ENCODE data around the gene MINDY4.

The MINDY4 gene

GRCh38 chr7:30771174-30771879 lies at the start of gene MINDY4:
Gene MINDY4 (plus strand): TSS chr7:30771417. CDS start chr7:30771494, 77 bp downstream.
- in situ Hi-C loops (cut with HindIII; ENCODE audit: low pct_ligation_motif_present, low sequenced_read_pairs) = no loop called here
- Histone ChIP-seq H3K4me3 (ENCODE audit: low read depth, low read length) (peak within 1 kb of the TSS; percentile 79), H3K27me3 (replicated peaks) (no peaks in the 10 kb centered on the region), H3K27ac (peak within 1 kb of the TSS; percentile 41), H3K36me3 (replicated peaks) (no peaks in the 10 kb centered on the region)
- peak; percentile 40 for DNase-seq
- peak; percentile 15 for TF ChIP-seq CTCF (IDR thresholded peaks at IDR 0.05; ENCODE audit: low read depth, low read length, missing control alignments)

GRCh38 chr7:30722187-30722586 lies 49.0 kb upstream of the MINDY4 start:
- DNase-seq = no peak
- H3K36me3 ChIP-seq (replicated peaks) = no peaks in the 10 kb centered on the region
- in situ Hi-C loops (cut with HindIII; ENCODE audit: low pct_ligation_motif_present, low sequenced_read_pairs) = no loop called here
- no peak overlapping the region for H3K27ac ChIP-seq
- H3K4me3 ChIP-seq (ENCODE audit: low read depth, low read length) = no peak overlapping the region
- no peak for TF ChIP-seq CTCF (IDR thresholded peaks at IDR 0.05; ENCODE audit: low read depth, low read length, missing control alignments)
- H3K27me3 ChIP-seq (replicated peaks) = peaks cover 9% of the 10 kb centered on the region

- H3K4me3 ChIP-seq (ENCODE audit: low read depth, low read length) = no peak overlapping the region
- in situ Hi-C loops (cut with HindIII; ENCODE audit: low pct_ligation_motif_present, low sequenced_read_pairs) = no loop called here
- H3K36me3 ChIP-seq (replicated peaks) = no peaks in the 10 kb centered on the region
- no peak for TF ChIP-seq CTCF (IDR thresholded peaks at IDR 0.05; ENCODE audit: low read depth, low read length, missing control alignments)
- peaks cover 9% of the 10 kb centered on the region for H3K27me3 ChIP-seq (replicated peaks)
- H3K27ac ChIP-seq = no peak overlapping the region
- no peak for DNase-seq
These were observed 48.5 kb upstream of the MINDY4 start for GRCh38 chr7:30722671-30723070.

DNA sequence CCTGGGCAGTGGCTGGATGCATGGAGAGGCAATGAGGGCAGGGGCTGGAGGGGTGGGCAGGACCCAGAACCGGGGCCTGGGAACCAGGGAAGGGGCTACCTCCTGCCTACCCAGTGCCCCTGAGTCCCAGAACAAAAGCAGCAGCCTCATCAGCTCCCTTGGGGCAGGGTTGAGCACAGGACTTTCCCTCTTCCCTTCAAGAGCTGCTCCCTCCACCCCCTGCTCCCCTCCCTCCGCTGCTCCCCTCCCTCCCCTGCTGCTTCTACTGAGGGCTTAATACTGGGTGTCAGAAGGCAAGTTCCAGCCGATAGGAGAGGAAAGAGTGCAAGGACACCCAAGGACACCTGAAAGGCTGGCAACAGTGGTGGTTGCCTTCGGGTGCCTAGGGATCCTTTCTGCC lies 47.4 kb upstream of the MINDY4 start:
- Histone ChIP-seq H3K27ac (no peak overlapping the region), H3K27me3 (replicated peaks) (peaks cover 11% of the 10 kb centered on the region), H3K4me3 (ENCODE audit: low read depth, low read length) (no peak overlapping the region), H3K36me3 (replicated peaks) (no peaks in the 10 kb centered on the region)
- no peak for DNase-seq
- in situ Hi-C loops (cut with HindIII; ENCODE audit: low pct_ligation_motif_present, low sequenced_read_pairs) = no loop called here
- no peak for TF ChIP-seq CTCF (IDR thresholded peaks at IDR 0.05; ENCODE audit: low read depth, low read length, missing control alignments)

- in situ Hi-C loops (cut with HindIII; ENCODE audit: low pct_ligation_motif_present, low sequenced_read_pairs) = no loop called here
- Histone ChIP-seq H3K4me3 (ENCODE audit: low read depth, low read length) (no peak overlapping the region), H3K27me3 (replicated peaks) (peaks cover 22% of the 10 kb centered on the region), H3K36me3 (replicated peaks) (no peaks in the 10 kb centered on the region), H3K27ac (no peak overlapping the region)
- TF ChIP-seq CTCF (IDR thresholded peaks at IDR 0.05; ENCODE audit: low read depth, low read length, missing control alignments) = no peak
- no peak for DNase-seq
These were observed 44.8 kb upstream of the MINDY4 start for GRCh38 chr7:30726296-30727006.
